Tibial nerve (tissue), 4 donors: ENCODE measurements around the gene IMMP1L. TPM values are rescaled to one million over a fixed set of nuclear protein-coding genes. Genes with fewer than 3 reads are reported as not detected.

Experiments
- DNase-seq, 2 donors: peaks; one replicate each; pipeline ENCODE4 v3.0.0-alpha.2; 2019; ENCODE audit warnings: low spot score in 2 of 2
- H3K27ac ChIP-seq, 4 donors: fragments of 200-600 bp; sonication (generic) in 3 of 4; one replicate each; pipeline ENCODE4 v1.5.1; 2017 to 2019; ENCODE audit warnings: mild to moderate bottlenecking in 1 of 4
- H3K27me3 ChIP-seq, 2 donors: fragments of 200-600 bp; sonication (generic) in 1 of 2; one replicate each; pipeline versions ENCODE4 v1.5.1 to v1.6.0; 2017 to 2019
- H3K36me3 ChIP-seq, 3 donors: fragments of 200-600 bp; sonication (generic); one replicate each; pipeline ENCODE4 v1.5.1; 2018 to 2019
- H3K4me1 ChIP-seq, 4 donors: fragments of 200-600 bp; sonication (generic) in 3 of 4; one replicate each; pipeline ENCODE4 v1.5.1; 2017 to 2019
- H3K4me3 ChIP-seq, 4 donors: fragments of 200-600 bp; sonication (generic) in 3 of 4; one replicate each; pipeline ENCODE4 v1.5.1; 2017 to 2019; ENCODE audit warnings: mild to moderate bottlenecking in 1 of 4, moderate library complexity in 1 of 4
- H3K9me3 ChIP-seq, 4 donors: fragments of 200-600 bp; sonication (generic) in 3 of 4; one replicate each; pipeline ENCODE4 v1.5.1; 2017 to 2019
- CTCF ChIP-seq, 5 experiments: fragments of 200-600 bp in 3 of 5; fragments of 450-650 bp in 2 of 5; sonication (generic) in 3 of 5; IDR thresholded peaks; one replicate each; pipeline ENCODE4 v1.5.1; 2016 to 2019; ENCODE audit warnings: antibody characterized with exemption in 5 of 5, mild to moderate bottlenecking in 3 of 5, moderate library complexity in 2 of 5
- EP300 ChIP-seq, 2 donors: sonication (generic); formaldehyde crosslinking; IDR thresholded peaks; one replicate each; pipeline ENCODE4 v1.6.1; 2017; ENCODE audit warnings: antibody characterized with exemption in 2 of 2, mild to moderate bottlenecking in 1 of 2
- POLR2A ChIP-seq, 2 donors: fragments of 450-650 bp; IDR thresholded peaks; one replicate each; pipeline ENCODE4 v1.6.1; 2017; ENCODE audit warnings: antibody characterized with exemption in 2 of 2, mild to moderate bottlenecking in 2 of 2, moderate library complexity in 2 of 2
- WGBS, 2 donors: methylation state at CpG; one replicate each; pipeline ENCODE4 v1.1.5; 2018; 5-methylcytosine and 5-hydroxymethylcytosine counted together
- total RNA-seq, 4 donors: library from RNA; depleted of rRNA; stranded (reverse); fragments of >200 nt; gene quantifications; one replicate each; pipeline ENCODE4 v1.1.0, GENCODE V29; 2016

The IMMP1L gene
- total RNA-seq, 4 donors from 2014 or later, result 22.5 to 119 (median 37.5) TPM

GRCh38 chr11:31421820-31422219 is 87.6 kb downstream of the IMMP1L start:
- Histone ChIP-seq H3K27me3 (no peaks in the 10 kb centered on the region), H3K4me3 (no peak overlapping the region), H3K9me3 (no peaks in the 10 kb centered on the region), H3K27ac (no peak overlapping the region), H3K36me3 (no peaks in the 10 kb centered on the region), H3K4me1 (no peaks in the 10 kb centered on the region)
- DNase-seq, result no peak
- TF ChIP-seq CTCF (IDR thresholded peaks at IDR 0.05) (no peak), POLR2A (IDR thresholded peaks at IDR 0.05) (no peak), EP300 (IDR thresholded peaks at IDR 0.05) (no peak)
- 44 to 52% methylated on average over 2 of the region's 2 CpGs for WGBS, 2 donors

GRCh38 chr11:31419669-31420068 is 89.8 kb downstream of the IMMP1L start:
- Histone ChIP-seq H3K4me3 (no peak overlapping the region), H3K27ac (no peak overlapping the region), H3K36me3 (peaks cover 0 to 3% (median 0%) of the 10 kb centered on the region in 3 donors), H3K9me3 (no peaks in the 10 kb centered on the region), H3K4me1 (no peaks in the 10 kb centered on the region), H3K27me3 (no peaks in the 10 kb centered on the region)
- WGBS, 2 donors, result 58 to 59% methylated on average over 1 of the region's 1 CpG
- DNase-seq, result no peak
- TF ChIP-seq POLR2A (IDR thresholded peaks at IDR 0.05), result no peak
- no peak for TF ChIP-seq CTCF (IDR thresholded peaks at IDR 0.05)
- TF ChIP-seq EP300 (IDR thresholded peaks at IDR 0.05), result no peak

- no peak overlapping the region for H3K27ac ChIP-seq
- H3K4me3 ChIP-seq, result no peak overlapping the region
- no peak for TF ChIP-seq CTCF (IDR thresholded peaks at IDR 0.05)
- no peaks in the 10 kb centered on the region for H3K27me3 ChIP-seq
- no peaks in the 10 kb centered on the region for H3K9me3 ChIP-seq
- no peaks in the 10 kb centered on the region for H3K4me1 ChIP-seq
- DNase-seq, result no peak
- peaks cover 0 to 7% (median 0%) of the 10 kb centered on the region in 3 donors for H3K36me3 ChIP-seq
- WGBS, 2 donors, result 95 to 96% methylated on average over 3 of the region's 3 CpGs
Observed at GRCh38 chr11:31419138-31419537, 90.3 kb downstream of the IMMP1L start.

DNA sequence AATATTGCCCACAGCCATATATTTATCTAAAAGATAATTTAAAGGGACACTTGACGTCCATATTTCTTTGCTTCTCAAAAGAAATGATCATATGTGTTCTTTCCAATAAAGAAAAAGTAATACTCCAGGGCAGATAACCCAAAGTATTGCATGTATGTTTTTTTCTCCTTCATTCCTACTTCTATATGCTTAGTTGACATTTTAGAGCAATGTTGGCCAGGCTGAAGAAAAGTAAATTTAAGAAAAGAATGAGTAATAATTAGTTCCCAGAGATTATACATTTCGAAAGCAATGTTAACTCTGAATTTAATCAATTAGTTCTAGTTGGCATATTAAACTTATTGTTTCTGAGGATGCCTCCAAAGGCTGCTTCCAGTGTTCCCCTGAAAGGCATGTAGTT is 91.6 kb downstream of the IMMP1L start:
- Histone ChIP-seq H3K36me3 (peaks cover 0 to 7% (median 0%) of the 10 kb centered on the region in 3 donors), H3K4me1 (no peaks in the 10 kb centered on the region), H3K27ac (no peak overlapping the region), H3K27me3 (no peaks in the 10 kb centered on the region), H3K4me3 (no peak overlapping the region), H3K9me3 (no peaks in the 10 kb centered on the region)
- TF ChIP-seq POLR2A (IDR thresholded peaks at IDR 0.05) (no peak), EP300 (IDR thresholded peaks at IDR 0.05) (no peak), CTCF (IDR thresholded peaks at IDR 0.05) (no peak)
- WGBS, 2 donors, result 93% methylated on average over 2 of the region's 2 CpGs
- DNase-seq, result no peak

- no peaks in the 10 kb centered on the region for H3K9me3 ChIP-seq
- H3K27me3 ChIP-seq, result no peaks in the 10 kb centered on the region
- TF ChIP-seq EP300 (IDR thresholded peaks at IDR 0.05), result no peak
- TF ChIP-seq CTCF (IDR thresholded peaks at IDR 0.05), result no peak
- TF ChIP-seq POLR2A (IDR thresholded peaks at IDR 0.05), result no peak
- H3K4me1 ChIP-seq, result no peaks in the 10 kb centered on the region
- peaks cover 0 to 7% (median 0%) of the 10 kb centered on the region in 3 donors for H3K36me3 ChIP-seq
- no peak for DNase-seq
- no peak overlapping the region for H3K4me3 ChIP-seq
- WGBS, 2 donors, result 65 to 75% methylated on average over 1 of the region's 1 CpG
- no peak overlapping the region for H3K27ac ChIP-seq
Observed at GRCh38 chr11:31417357-31417756, 92.1 kb downstream of the IMMP1L start.
